Skeletal muscle cell (primary cell): ENCODE results near the gene STAT5B.
A peak's percentile ranks its signal among the peaks of the same experiment; 100 is the strongest.

ENCODE experiments used
- DNase-seq: peaks from one replicate; pipeline ENCODE4 v3.0.0-alpha.2; 2010; ENCODE audit warnings: low read depth
- H3K4me3 ChIP-seq: 2 replicates; pipeline ENCODE4 v1.5.1; 2011; ENCODE audit warnings: low read depth, mild to moderate bottlenecking, control low read depth, low read length, moderate library complexity

Gene STAT5B

DNA sequence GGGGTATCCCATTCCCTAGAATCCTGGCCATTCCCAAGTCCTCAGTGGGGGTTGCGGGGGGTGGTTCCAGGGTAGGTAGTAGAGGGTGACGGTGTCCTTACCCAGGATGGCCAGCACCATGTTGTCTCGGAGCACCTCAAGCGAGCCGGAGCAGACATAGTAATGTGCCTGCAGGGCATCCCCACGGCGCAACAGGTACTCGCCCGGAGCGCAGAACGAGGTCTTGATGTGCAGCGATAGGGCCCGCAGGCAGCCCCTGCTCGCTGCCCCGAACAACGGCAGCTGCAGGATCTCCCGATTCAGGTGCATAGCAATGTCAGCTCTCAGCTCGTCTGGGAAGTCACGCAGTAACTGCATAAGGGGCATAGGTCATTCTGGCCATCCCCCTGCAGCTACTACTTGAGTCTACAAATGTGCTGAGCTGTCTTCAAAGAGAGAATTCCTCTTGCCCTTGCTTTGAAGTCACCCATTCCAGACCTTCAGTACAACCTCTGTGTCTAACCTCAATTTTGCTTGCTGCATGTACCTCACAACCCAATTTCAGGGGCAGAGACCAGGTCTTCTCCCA is 109.9 kb downstream of the STAT5B start:
- H3K4me3 ChIP-seq: no peak overlapping the region
- DNase-seq: no peak

DNA sequence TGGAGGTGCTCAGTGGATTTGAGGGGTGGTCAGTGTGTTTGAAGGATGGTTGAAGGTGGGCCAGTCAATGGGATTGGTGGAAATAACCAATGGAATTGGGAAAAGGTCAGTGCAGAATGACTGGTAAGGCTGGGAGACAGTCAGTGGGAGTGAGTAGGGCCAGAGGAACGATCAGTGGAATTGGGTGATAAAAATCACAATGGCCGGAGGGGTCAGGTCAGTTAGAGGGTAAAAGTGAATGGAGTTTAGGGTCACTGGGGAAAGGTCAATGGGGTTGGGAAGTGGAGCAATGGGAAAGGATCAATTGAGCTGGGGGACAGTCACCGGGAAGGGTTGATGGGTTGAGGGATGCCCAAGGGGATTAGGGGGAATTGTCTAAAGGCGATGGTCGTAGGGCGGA is 110.4 kb downstream of the STAT5B start:
- no peak overlapping the region for H3K4me3 ChIP-seq
- no peak for DNase-seq

DNA sequence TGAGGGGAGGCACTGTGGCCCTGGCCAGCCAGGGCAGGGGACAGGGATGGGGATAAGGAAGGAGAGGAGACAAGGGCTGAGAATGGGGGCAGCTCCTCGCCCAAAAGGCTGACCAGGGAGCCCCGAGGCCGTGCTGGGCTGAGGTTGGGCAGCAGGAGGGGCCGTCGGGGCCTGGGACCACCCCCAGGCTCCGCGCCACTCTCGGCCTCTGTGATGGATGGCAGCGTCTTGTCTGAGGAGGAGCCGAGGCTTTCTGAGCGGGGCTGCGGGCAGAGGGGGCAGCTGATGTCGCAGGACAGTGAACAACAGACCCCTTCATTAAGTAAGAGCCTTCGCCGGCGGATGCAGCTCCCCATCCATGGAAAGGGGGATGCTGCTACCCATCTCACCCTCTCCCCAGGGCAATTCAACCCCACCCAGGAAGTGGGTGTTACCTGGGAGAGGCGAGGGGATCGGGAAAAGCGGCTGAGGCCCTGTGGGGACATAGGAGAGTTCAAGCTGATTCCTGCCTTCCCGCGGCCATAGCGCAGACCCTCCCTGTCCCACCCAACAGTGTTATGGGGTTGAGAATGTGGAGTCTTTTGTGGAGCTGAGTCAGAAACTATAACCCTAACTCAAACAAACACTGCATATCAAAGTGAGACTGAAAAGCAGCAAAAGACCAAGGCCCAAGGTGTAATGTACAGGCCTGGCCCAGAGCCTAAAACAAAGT is 112.3 kb downstream of the STAT5B start:
- H3K4me3 ChIP-seq: no peak overlapping the region
- DNase-seq: no peak

DNA sequence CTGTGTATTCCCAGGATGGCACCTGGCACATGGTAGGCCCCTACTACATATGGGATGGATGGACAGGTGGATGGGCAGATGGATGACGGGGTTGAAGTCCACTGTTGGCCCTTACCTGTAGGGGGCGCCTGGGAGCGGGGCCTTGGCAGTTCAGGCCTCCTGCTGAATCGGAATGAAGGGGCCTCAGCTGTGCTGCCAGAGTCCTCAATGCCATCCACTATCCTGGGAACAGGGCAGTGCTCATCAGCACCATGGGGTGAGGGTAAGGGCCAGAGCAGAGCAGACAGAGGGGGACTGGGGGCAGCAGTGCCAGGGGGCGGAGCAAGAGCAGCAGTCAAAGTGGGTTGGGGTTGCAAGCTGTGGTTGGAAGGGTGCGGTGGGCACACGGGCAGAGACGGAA is 113.1 kb downstream of the STAT5B start:
- no peak overlapping the region for H3K4me3 ChIP-seq
- no peak for DNase-seq

DNA sequence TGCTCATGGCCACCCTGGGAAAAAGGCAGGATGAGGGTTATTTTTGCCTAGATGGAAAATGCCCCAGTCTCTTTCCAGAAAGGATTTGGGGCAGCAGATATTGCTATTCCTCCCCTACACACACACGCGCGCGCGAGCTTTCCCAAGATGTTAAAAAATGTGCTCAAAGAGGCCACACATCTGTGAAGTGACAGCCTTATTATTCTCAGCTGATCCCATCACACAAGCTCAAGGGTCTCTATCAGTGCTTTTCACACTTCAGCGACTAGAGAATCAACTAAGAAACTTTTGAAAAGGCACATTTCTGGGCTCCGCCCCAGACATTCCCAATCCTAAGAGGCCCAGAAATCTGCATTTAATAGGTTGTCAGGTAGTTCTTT is 115.7 kb downstream of the STAT5B start:
- DNase-seq: no peak
- H3K4me3 ChIP-seq: no peak overlapping the region

DNA sequence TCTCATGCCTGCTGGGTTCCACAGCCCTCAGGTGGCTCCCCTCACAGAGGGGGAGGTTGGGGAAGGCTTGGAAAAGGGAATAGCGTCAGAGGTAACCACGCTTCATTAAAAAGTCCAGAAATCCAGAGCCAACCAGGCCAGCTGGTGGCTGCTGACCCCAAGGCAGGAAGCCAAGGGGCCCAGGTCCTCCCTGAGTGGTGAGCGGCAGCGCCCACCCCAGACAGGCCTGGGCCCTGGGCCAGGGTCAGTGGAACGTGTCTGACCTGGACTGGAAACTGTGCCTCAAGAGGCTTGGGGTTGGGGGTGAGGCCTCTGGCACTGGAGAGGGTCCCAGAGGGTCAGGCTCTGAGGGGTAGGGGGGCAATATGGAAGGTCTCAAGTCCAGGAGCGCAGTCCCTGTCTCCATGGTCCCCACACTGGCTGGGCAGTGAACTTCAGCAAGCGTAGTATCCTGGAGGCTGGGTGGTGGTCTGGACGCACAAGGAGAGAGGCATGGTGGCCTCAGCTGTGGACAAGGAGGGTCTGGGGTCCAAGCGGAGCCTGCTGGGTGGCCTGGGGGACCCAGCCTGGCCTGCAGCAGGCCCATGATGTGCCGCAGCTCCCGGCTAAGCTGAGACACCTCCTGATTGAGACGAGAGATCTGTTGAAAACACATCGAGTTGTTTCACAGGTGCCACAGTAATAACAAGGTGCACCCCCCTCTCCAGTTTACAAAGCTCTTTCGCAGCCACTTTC is 116.2 kb downstream of the STAT5B start:
- no peak for DNase-seq
- H3K4me3 ChIP-seq: no peak overlapping the region

DNA sequence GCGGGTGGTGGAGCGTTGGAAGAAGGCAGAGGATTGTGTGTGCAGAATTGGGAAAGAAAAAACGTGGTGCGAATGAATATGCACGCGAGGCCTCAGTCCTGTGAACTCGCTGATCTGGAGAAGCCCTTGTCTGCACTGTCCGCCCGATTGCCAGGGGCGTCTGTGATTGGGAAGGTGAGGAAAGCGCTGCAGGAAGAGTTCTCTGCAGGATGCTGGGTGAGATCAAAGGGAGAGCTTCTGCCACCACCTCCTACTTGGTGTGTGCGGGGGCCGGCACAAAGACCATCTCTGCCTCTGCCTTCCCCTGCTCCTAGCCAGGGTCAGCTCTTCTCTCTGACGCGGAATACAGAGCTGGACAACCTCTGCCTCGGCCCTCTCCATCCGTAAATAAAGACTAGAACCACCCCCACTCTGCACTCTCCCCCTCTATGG is 120.6 kb downstream of the STAT5B start:
- peak overlapping the region; percentile 76 for H3K4me3 ChIP-seq
- no peak for DNase-seq

DNA sequence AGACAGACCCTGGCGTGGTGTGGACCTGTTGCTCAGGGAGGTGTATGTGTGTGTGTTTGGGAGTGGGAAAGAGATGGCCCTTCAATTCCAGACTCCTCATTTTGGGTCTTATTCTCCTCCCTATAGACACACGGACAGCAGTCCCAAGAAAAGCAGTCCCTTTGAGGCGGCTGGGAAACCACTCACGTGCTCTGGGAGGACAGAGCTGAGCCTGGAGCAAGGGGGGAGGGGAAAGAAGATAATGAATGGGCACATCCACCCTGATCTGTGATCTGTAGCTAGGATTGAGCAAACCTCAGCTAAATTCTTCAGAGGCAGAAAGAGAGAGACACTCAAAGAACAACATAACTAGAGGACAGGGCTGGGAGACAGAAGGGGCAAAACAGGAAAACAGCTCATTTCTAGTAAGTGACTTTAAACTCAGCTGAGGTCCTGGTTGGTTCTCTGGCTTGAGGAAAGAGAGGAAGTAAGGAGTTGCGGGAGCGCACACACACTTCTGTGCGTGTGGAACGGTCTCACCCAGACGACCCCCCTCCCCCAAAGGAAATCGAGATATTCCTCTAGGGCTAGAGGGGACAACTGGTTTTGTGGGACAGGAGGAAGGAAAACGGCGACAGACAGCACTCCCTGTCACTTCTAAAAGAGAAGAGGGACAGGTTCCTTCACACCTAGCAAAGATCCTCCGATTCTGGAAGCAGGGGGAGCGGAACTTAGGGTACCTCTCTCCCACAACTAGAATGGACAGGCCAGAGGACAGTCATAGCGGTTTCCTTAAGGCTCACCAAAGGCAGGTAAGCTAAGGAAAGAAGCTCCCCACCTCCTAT is 122.1 kb downstream of the STAT5B start:
- no peak for DNase-seq
- peak overlapping the region; percentile 76 for H3K4me3 ChIP-seq
